GM23248 (cell line): ENCODE data around the gene CAMK1D.

Source experiments
- EZH2 ChIP-seq: fragments of 200-600 bp; sonication (generic); IDR thresholded peaks from 2 replicates; pipeline ENCODE4 v1.6.1; 2018; ENCODE audit warnings: antibody characterized with exemption, mild to moderate bottlenecking; ENCODE audit not compliant: insufficient read depth, poor library complexity, severe bottlenecking
- EZH2phosphoT487 ChIP-seq: fragments of 200-600 bp; sonication (generic); IDR thresholded peaks from 2 replicates; pipeline ENCODE4 v1.6.1; 2018; ENCODE audit warnings: antibody characterized with exemption, moderate library complexity, mild to moderate bottlenecking, low read depth; ENCODE audit not compliant: insufficient read depth

- TF ChIP-seq EZH2phosphoT487, result no peak
- no peak for TF ChIP-seq EZH2
Observed at GRCh38 chr10:12513775-12514673, 164.7 kb downstream of the CAMK1D start.
